WTC11 (cell line): ENCODE measurements around the gene JAZF1. TPM values are rescaled to one million over a fixed set of nuclear protein-coding genes. Genes with fewer than 3 reads are reported as not detected.

ENCODE experiments used
- ATAC-seq: fragments of 200-7000 bp; cut with Tn5 transposase; 2 replicates; pipeline ENCODE4 v1.10.0; 2021; ENCODE audit warnings: mild to moderate bottlenecking, moderate library complexity
- Bru-seq: library from RNA; stranded (reverse); fragments of 400-500 nt; gene quantifications from one replicate; lab custom pipeline; 2021; lab: Mats Ljungman, UMichigan
- CTCF ChIA-PET: fragments of 300-600 bp; sonication (Branson Sonifier 250); formaldehyde crosslinking; loops from one replicate; lab custom pipeline; 2021; ENCODE audit warnings: antibody characterized with exemption; lab: Charles Lee
- POLR2A ChIA-PET: fragments of 350-600 bp; sonication (Branson Sonifier 250); formaldehyde crosslinking; loops from one replicate; lab custom pipeline; 2021; ENCODE audit warnings: antibody characterized with exemption; lab: Charles Lee
- DNase-seq: peaks from one replicate; pipeline ENCODE4 v3.0.0; 2021; ENCODE audit warnings: low spot score
- H3K27ac Mint-ChIP-seq: 2 replicates; pipeline ENCODE4 v1.8.0; 2021; ENCODE audit warnings: mixed read lengths
- H3K27me3 Mint-ChIP-seq: 2 replicates; pipeline ENCODE4 v1.8.0; 2021; ENCODE audit warnings: low read depth, mild to moderate bottlenecking, moderate library complexity, mixed read lengths
- H3K36me3 Mint-ChIP-seq: 2 replicates; pipeline ENCODE4 v1.8.0; 2021; ENCODE audit warnings: mixed read lengths
- H3K4me1 Mint-ChIP-seq: 2 replicates; pipeline ENCODE4 v1.8.0; 2022; ENCODE audit warnings: mixed read lengths
- H3K4me3 Mint-ChIP-seq: 2 replicates; pipeline ENCODE4 v1.8.0; 2021; ENCODE audit warnings: mild to moderate bottlenecking, moderate library complexity, mixed read lengths
- H3K9me3 Mint-ChIP-seq: 2 replicates; pipeline ENCODE4 v1.8.0; 2021; ENCODE audit warnings: mixed read lengths
- CREB1 ChIP-seq: sonication (generic); formaldehyde crosslinking; IDR thresholded peaks from 2 replicates; pipeline ENCODE4 v1.8.0; 2023; ENCODE audit warnings: mild to moderate bottlenecking, missing genetic modification reagents
- ERG ChIP-seq: fragments of 250-450 bp; sonication (Bioruptor Pico); IDR thresholded peaks from 2 replicates; pipeline ENCODE4 v1.8.0; 2021; ENCODE audit warnings: mild to moderate bottlenecking
- GRHL2 ChIP-seq: fragments of 250-450 bp; sonication (Bioruptor Pico); IDR thresholded peaks from 2 replicates; pipeline ENCODE4 v1.8.0; 2022; ENCODE audit warnings: mild to moderate bottlenecking, moderate library complexity; ENCODE audit not compliant: insufficient replicate concordance, severe bottlenecking
- IRF2 ChIP-seq: sonication (generic); formaldehyde crosslinking; IDR thresholded peaks from 2 replicates; pipeline ENCODE4 v1.8.0; 2022; ENCODE audit warnings: low read depth, missing genetic modification reagents, borderline replicate concordance
- KAT7 ChIP-seq: sonication (generic); formaldehyde crosslinking; IDR thresholded peaks from 2 replicates; pipeline ENCODE4 v1.8.1; 2023; ENCODE audit warnings: missing genetic modification reagents, mild to moderate bottlenecking, borderline replicate concordance
- MLX ChIP-seq: sonication (generic); formaldehyde crosslinking; IDR thresholded peaks from 2 replicates; pipeline ENCODE4 v1.8.1; 2023; ENCODE audit warnings: mild to moderate bottlenecking, missing genetic modification reagents, moderate library complexity
- NR1H2 ChIP-seq: sonication (generic); formaldehyde crosslinking; IDR thresholded peaks from 2 replicates; pipeline ENCODE4 v1.9.0; 2021; ENCODE audit warnings: mild to moderate bottlenecking, moderate library complexity, missing genetic modification reagents
- OVOL2 ChIP-seq: fragments of 250-450 bp; sonication (Bioruptor Pico); IDR thresholded peaks from 2 replicates; pipeline ENCODE4 v1.9.0; 2021; ENCODE audit warnings: mild to moderate bottlenecking, borderline replicate concordance
- TCF7 ChIP-seq: sonication (generic); formaldehyde crosslinking; IDR thresholded peaks from 2 replicates; pipeline ENCODE4 v1.8.0; 2022; ENCODE audit warnings: mild to moderate bottlenecking, low read depth, missing genetic modification reagents, moderate library complexity
- TP53 ChIP-seq: sonication (generic); formaldehyde crosslinking; IDR thresholded peaks from 2 replicates; pipeline ENCODE4 v1.8.1; 2023; ENCODE audit warnings: mild to moderate bottlenecking, missing genetic modification reagents
- ZBTB43 ChIP-seq: sonication (generic); formaldehyde crosslinking; IDR thresholded peaks from 2 replicates; pipeline ENCODE4 v1.8.1; 2023; ENCODE audit warnings: mild to moderate bottlenecking, missing genetic modification reagents
- ZNF317 ChIP-seq: sonication (generic); formaldehyde crosslinking; IDR thresholded peaks from 2 replicates; pipeline ENCODE4 v1.8.1; 2023; ENCODE audit warnings: low read depth, mild to moderate bottlenecking, moderate library complexity, missing genetic modification reagents, borderline replicate concordance
- ZNF396 ChIP-seq: fragments of 250-450 bp; sonication (Bioruptor Pico); IDR thresholded peaks from 2 replicates; pipeline ENCODE4 v1.8.0; 2021; ENCODE audit warnings: mild to moderate bottlenecking, moderate library complexity, borderline replicate concordance
- long read RNA-seq, 3 experiments: library from RNA in 1 of 3; library from capped mRNA in 1 of 3; library from polyadenylated mRNA in 1 of 3; unstranded in 2 of 3; stranded (forward) in 1 of 3; transcript quantifications; one replicate each; pipeline ENCODE4 v2.0.0, GENCODE V29; 2021
- total RNA-seq: library from RNA; stranded (reverse); gene quantifications from 3 replicates; pipeline ENCODE4 v1.2.3, GENCODE V29; 2021
- TF ChIP-seq, protein P1 (sequence below): sonication (generic); formaldehyde crosslinking; IDR thresholded peaks from 2 replicates; pipeline ENCODE4 v1.8.1; 2023; ENCODE audit warnings: mild to moderate bottlenecking, missing genetic modification reagents, borderline replicate concordance
- TF ChIP-seq, protein P2 (sequence below): sonication (generic); formaldehyde crosslinking; IDR thresholded peaks from 2 replicates; pipeline ENCODE4 v1.8.0; 2022; ENCODE audit warnings: mild to moderate bottlenecking, missing genetic modification reagents

The JAZF1 gene
- total RNA-seq (11.9 to 19.0 TPM (median 17.0 TPM) in 3 replicates), Bru-seq, nascent RNA (percentile 78 among the genes with signal in this experiment)
- long read RNA-seq, experiment 1, transcript JAZF1-201 (5 exons, 3,125 nt): major isoform, 67 of 84 reads
- long read RNA-seq, experiment 1, partial matches to known transcripts: 2 of 84 reads
- long read RNA-seq, experiment 1, other reads (novel, unspliced or antisense): 15 of 84 reads
- long read RNA-seq, experiment 2, transcript JAZF1-201 (5 exons, 3,125 nt): major isoform, 20 of 31 reads
- long read RNA-seq, experiment 2, partial matches to known transcripts: 1 of 31 reads
- long read RNA-seq, experiment 2, other reads (novel, unspliced or antisense): 9 of 31 reads
- long read RNA-seq, experiment 3, transcript JAZF1-201 (5 exons, 3,125 nt): major isoform, 25 of 62 reads
- long read RNA-seq, experiment 3, partial matches to known transcripts: 0 of 62 reads
- long read RNA-seq, experiment 3, other reads (novel, unspliced or antisense): 37 of 62 reads

GRCh38 chr7:28180364-28181147 is at the start of gene JAZF1:
JAZF1 (minus strand) TSS chr7:28180795.
- Mint-ChIP-seq H3K9me3 (no peaks in the 10 kb centered on the region), H3K27ac (peak within 1 kb of the TSS; percentile 73)
- ChIA-PET POLR2A (no interaction called here), CTCF (no interaction called here)
- TF ChIP-seq, protein P1, sequence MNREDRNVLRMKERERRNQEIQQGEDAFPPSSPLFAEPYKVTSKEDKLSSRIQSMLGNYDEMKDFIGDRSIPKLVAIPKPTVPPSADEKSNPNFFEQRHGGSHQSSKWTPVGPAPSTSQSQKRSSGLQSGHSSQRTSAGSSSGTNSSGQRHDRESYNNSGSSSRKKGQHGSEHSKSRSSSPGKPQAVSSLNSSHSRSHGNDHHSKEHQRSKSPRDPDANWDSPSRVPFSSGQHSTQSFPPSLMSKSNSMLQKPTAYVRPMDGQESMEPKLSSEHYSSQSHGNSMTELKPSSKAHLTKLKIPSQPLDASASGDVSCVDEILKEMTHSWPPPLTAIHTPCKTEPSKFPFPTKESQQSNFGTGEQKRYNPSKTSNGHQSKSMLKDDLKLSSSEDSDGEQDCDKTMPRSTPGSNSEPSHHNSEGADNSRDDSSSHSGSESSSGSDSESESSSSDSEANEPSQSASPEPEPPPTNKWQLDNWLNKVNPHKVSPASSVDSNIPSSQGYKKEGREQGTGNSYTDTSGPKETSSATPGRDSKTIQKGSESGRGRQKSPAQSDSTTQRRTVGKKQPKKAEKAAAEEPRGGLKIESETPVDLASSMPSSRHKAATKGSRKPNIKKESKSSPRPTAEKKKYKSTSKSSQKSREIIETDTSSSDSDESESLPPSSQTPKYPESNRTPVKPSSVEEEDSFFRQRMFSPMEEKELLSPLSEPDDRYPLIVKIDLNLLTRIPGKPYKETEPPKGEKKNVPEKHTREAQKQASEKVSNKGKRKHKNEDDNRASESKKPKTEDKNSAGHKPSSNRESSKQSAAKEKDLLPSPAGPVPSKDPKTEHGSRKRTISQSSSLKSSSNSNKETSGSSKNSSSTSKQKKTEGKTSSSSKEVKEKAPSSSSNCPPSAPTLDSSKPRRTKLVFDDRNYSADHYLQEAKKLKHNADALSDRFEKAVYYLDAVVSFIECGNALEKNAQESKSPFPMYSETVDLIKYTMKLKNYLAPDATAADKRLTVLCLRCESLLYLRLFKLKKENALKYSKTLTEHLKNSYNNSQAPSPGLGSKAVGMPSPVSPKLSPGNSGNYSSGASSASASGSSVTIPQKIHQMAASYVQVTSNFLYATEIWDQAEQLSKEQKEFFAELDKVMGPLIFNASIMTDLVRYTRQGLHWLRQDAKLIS (CRISPR knock-in tag): no peak
- TF ChIP-seq, all 79 proteins: peak for 0
- Mint-ChIP-seq H3K4me1 (peaks cover 44% of the 10 kb centered on the region), H3K4me3 (peak within 1 kb of the TSS; percentile 86), H3K27me3 (peaks cover 12% of the 10 kb centered on the region), H3K36me3 (no peaks in the 10 kb centered on the region)
- DNase-seq (peak; percentile 80), ATAC-seq (peak; percentile 79)

- CTCF ChIA-PET: no interaction called here
- POLR2A ChIA-PET: no interaction called here
- ATAC-seq (peak; percentile 47; the same call in 1 of the 2 replicates), DNase-seq (no peak)
- peaks cover 57% of the 10 kb centered on the region for H3K4me1 Mint-ChIP-seq
- H3K4me3 Mint-ChIP-seq: no peak overlapping the region
- no peak overlapping the region for H3K27ac Mint-ChIP-seq
- H3K9me3 Mint-ChIP-seq: peaks cover 7% of the 10 kb centered on the region
- no peaks in the 10 kb centered on the region; the same call in 1 of the 2 replicates for H3K27me3 Mint-ChIP-seq
- peaks cover 3% of the 10 kb centered on the region for H3K36me3 Mint-ChIP-seq
- no peak for TF ChIP-seq NR1H2 (CRISPR knock-in tag)
- no peak for TF ChIP-seq ZNF396 (CRISPR knock-in tag)
- TF ChIP-seq TCF7 (CRISPR knock-in tag): no peak
- TF ChIP-seq ZBTB43: no peak
- TF ChIP-seq MLX (CRISPR knock-in tag): no peak
These were observed 49.7 kb upstream of the JAZF1 start for GRCh38 chr7:28230261-28230660.

DNA sequence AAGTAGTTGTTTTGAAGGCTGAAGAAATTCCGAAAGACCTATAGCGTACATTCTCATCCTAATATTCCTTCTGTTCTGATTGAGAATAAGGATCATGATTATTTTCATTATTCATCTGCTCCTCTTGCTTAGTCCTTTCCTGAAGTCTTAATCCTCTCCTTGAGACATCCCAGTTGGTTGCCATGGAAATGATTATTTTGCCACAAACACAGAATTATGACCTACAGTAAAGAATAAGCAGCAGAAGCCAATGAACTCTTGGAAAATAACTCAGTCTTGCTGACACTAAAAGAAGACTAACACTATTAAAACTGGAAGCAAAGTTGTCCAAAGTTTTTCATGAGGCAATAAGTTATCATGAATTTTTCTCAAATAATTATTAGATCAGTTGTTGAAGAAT is 47.8 kb upstream of the JAZF1 start:
- DNase-seq (no peak), ATAC-seq (no peak)
- H3K36me3 Mint-ChIP-seq: peaks cover 3% of the 10 kb centered on the region
- H3K4me3 Mint-ChIP-seq: no peak overlapping the region
- no peak overlapping the region for H3K27ac Mint-ChIP-seq
- peaks cover 53% of the 10 kb centered on the region for H3K4me1 Mint-ChIP-seq
- no peaks in the 10 kb centered on the region; the same call in 1 of the 2 replicates for H3K27me3 Mint-ChIP-seq
- H3K9me3 Mint-ChIP-seq: peaks cover 7% of the 10 kb centered on the region
- ChIA-PET CTCF (no interaction called here), POLR2A (no interaction called here)
- TF ChIP-seq OVOL2 (CRISPR knock-in tag) (no peak), TCF7 (CRISPR knock-in tag) (no peak), TP53 (CRISPR knock-in tag) (no peak), IRF2 (CRISPR knock-in tag) (no peak), ERG (CRISPR knock-in tag) (no peak), KAT7 (CRISPR knock-in tag) (no peak), ZNF317 (CRISPR knock-in tag) (no peak), GRHL2 (CRISPR knock-in tag) (no peak), CREB1 (CRISPR knock-in tag) (no peak)
- TF ChIP-seq, protein P1 (CRISPR knock-in tag): no peak
- TF ChIP-seq, protein P2, sequence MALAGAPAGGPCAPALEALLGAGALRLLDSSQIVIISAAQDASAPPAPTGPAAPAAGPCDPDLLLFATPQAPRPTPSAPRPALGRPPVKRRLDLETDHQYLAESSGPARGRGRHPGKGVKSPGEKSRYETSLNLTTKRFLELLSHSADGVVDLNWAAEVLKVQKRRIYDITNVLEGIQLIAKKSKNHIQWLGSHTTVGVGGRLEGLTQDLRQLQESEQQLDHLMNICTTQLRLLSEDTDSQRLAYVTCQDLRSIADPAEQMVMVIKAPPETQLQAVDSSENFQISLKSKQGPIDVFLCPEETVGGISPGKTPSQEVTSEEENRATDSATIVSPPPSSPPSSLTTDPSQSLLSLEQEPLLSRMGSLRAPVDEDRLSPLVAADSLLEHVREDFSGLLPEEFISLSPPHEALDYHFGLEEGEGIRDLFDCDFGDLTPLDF (CRISPR knock-in tag): no peak
